K562 (cell line): Measurements from ENCODE around the gene METRNL.

ENCODE experiments used
- CTCF ChIP-seq, 3 experiments: IDR thresholded peaks in 2 of 3; conservative IDR thresholded peaks in 1 of 3; 2 replicates each; pipeline ENCODE4 v1.5.1; 2011 to 2012; ENCODE audit warnings: low read length in 3 of 3, mild to moderate bottlenecking in 3 of 3, control low read depth in 2 of 3, improper control_type of control experiment in 1 of 3, inconsistent platforms in 1 of 3, low read depth in 1 of 3, mixed read lengths in 1 of 3, moderate library complexity in 1 of 3; ENCODE audit not compliant: insufficient read depth in 2 of 3
- EZH2 ChIP-seq: IDR thresholded peaks from 2 replicates; pipeline ENCODE4 v1.6.1; 2012; ENCODE audit warnings: low read depth, mild to moderate bottlenecking, inconsistent platforms, low read length, borderline replicate concordance
- NR2C1 ChIP-seq, 2 experiments: fragments of 450-650 bp; IDR thresholded peaks; 2 replicates each; pipeline ENCODE4 v1.6.1; 2017; ENCODE audit warnings: mild to moderate bottlenecking in 2 of 2, antibody characterized with exemption in 1 of 2, inconsistent platforms in 1 of 2, missing compliant biosample characterization in 1 of 2, missing genetic modification characterization in 1 of 2
- PHF8 ChIP-seq: fragments of 200-600 bp; sonication (generic); IDR thresholded peaks from 2 replicates; pipeline ENCODE4 v1.6.1; 2012; ENCODE audit warnings: mixed run types, mild to moderate bottlenecking, inconsistent platforms, low read length, moderate library complexity, borderline replicate concordance
- ZFP1 ChIP-seq: fragments of 450-650 bp; formaldehyde crosslinking; IDR thresholded peaks from 2 replicates; pipeline ENCODE4 v1.4.0; 2020; ENCODE audit warnings: mild to moderate bottlenecking, mixed read lengths

- TF ChIP-seq EZH2 (no peak), ZFP1 (CRISPR knock-in tag) (no peak), CTCF (IDR thresholded peaks at IDR 0.05 in 2 of 3, conservative IDR thresholded peaks at IDR 0.05 in 1 of 3; ENCODE audit: insufficient read depth in 2 of 3, low read depth in 1 of 3, low read length in 3 of 3) (no peak), NR2C1 (IDR thresholded peaks at IDR 0.05) (no peak), NR2C1 (tag; IDR thresholded peaks at IDR 0.05) (no peak), PHF8 (no peak)
Observed at GRCh38 chr17:83136156-83136555, 56.7 kb downstream of the METRNL start.
